PFSK-1 (cell line): Measurements from ENCODE around the gene OR6A2.

Source experiments
- POLR2AphosphoS5 ChIP-seq: IDR thresholded peaks from 2 replicates; pipeline ENCODE4 v1.6.1; 2012; ENCODE audit warnings: low read depth, mild to moderate bottlenecking, control low read depth, low read length, moderate library complexity
- SIN3A ChIP-seq: IDR thresholded peaks from 2 replicates; pipeline ENCODE4 v1.6.1; 2012; ENCODE audit warnings: mild to moderate bottlenecking, low read length, moderate library complexity, borderline replicate concordance; ENCODE audit not compliant: insufficient read depth
- TAF1 ChIP-seq: IDR thresholded peaks from 2 replicates; pipeline ENCODE4 v1.6.1; 2012; ENCODE audit warnings: low read length, control low read depth, borderline replicate concordance; ENCODE audit not compliant: insufficient read depth

DNA sequence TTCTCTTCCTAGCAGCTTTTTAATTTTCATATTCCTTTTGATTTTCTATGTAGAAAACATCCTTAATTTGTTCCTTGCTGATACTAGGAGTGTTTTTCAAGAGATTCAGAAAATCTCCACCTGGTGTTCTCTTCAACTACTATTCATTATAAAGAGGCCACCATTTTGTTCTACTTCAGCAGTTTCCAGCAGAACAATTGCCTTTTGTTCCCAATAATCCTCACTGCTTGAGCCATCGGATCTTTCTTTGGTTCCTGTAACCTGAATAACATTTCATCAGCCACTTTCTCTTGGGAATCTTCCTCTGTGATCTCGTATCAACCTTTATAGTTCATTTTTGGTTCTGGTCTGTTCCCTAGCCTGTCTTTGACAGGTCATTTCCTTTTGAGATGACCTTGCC is 44.2 kb upstream of the OR6A2 start:
- TF ChIP-seq SIN3A (no peak), TAF1 (no peak), POLR2AphosphoS5 (no peak)
